HG03064 (cell line): ENCODE measurements around the gene PDXK.

Experiments used
- ATAC-seq: cut with Tn5 transposase; IDR thresholded peaks from one replicate; pipeline ENCODE4 v1.9.1; 2021; ENCODE audit warnings: low read depth; ENCODE audit not compliant: unreplicated experiment

Gene PDXK

DNA sequence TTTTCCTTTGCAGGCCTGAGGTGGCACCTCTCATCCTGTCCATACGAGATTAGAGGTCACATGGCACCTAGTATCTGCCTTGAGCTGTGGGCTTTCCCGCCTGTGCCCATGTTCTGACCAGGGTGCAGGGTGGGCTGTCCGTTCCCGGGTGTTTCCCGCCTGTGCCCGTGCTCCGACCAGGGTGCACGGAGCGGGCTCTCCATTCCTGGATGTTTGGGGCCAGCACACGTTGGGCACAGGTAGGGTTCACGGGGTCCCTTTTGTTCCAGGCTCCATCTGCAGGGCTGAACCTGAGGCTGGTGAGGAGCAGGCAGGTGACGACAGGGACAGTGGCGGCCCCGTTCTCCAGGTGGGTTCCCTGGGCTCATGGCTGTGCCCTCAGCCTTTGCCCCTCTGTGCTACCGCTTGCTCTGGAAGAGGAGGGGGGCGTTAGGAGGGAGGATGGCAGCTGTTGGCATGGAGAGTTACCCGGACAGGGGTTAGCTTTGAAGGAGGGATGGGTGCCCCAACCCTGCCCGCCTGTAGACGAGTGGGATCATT, 80.4 kb downstream of the PDXK start:
- ATAC-seq, result no peak

- no peak for ATAC-seq
Measured at GRCh38 chr21:43800124-43800523, 81.2 kb downstream of the PDXK start.

GRCh38 chr21:43800566-43800965, 81.6 kb downstream of the PDXK start:
- no peak for ATAC-seq

GRCh38 chr21:43801006-43801783, 82.3 kb downstream of the PDXK start:
- ATAC-seq, result no peak

DNA sequence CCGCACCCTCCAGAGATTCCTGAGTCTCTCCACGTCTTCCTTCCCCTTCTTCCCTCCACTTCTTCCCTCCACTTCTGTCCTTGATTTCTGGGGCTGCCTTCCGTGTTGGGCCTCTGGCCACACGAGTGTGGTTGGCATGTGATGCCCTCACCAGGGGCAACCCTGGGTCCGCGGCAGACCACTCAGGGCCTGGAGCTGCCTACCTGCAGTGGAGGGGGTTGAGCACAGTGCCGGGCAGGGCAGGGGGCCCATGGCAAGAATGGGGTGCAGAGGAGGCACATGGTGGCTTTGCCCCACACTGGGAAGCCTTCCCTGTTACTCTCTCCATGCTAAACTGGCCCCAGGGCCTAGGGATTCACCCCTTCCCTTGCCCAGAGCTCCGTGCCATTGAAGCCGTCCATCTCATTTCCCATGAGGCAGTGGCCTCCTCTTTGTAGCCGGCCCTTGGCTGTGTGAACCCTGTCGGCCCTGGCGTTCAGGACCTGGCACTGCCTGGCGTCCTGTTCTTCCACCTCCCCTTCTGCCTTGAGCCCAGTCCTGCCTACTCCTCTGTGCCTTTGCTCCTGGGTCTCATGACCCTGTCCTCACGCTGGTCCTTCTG, 83.9 kb downstream of the PDXK start:
- ATAC-seq, result no peak

DNA sequence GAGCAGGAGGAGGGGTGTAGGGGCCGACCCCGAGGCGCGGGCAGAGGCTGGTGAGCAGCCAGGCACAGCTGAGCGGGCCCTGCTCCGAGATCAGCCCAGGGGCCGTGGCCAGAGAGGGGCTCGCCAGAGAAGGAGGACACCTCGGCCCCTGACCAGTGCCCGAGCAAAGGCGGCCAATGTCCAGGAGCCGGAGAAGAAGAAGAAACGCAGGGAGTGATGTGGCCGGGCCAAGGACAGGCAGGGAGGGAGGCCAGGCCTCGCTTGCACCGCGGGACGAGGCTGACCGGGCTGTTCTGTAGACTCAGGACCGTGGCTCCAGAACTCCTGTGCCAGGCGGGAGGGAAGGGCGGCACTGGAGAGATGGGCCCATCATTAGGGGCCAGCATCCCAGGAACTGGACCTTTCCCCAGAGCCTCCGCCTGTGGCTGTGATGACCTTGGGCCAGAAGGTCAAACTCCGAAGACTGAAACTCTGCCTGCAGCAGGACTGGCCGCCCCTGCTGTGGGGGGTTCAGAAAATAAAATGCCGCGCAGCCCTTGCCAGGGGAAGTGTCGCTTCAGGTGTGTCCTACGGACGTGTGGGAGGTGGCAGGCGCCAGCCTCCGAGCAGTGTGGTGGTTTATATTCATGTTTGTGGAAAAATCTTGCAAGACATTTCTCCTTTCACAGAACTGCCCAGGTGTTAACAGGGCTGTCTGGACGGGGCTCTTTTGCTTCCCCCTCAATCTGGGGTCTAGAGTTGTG, 84.8 kb downstream of the PDXK start:
- ATAC-seq, result no peak

DNA sequence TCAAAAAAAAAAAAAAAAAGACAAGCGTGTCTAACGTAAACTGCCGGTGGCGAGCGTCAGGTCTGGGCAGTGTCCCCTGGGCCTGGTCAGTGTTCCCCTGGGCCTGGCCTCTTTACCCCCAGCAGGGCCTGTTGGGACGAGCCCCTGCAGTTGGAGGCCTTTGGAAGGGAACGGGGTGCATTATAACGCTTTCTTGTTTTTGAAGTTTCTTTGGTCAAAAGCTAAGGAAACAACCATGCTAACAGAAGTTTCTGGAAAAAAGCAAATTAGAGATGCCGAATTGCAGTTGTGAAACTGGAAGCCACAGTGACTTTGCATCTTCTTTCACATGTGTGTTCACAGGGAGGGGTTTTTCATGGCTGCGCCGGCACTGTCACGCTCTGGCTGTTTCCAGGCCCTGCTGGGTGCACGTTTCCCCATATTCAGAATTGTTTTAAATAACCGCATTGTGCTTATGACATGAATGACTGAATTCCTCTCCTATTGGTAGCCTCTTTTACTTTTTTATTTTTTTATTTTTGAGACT, 86.4 kb downstream of the PDXK start:
- ATAC-seq, result peak; percentile 65

DNA sequence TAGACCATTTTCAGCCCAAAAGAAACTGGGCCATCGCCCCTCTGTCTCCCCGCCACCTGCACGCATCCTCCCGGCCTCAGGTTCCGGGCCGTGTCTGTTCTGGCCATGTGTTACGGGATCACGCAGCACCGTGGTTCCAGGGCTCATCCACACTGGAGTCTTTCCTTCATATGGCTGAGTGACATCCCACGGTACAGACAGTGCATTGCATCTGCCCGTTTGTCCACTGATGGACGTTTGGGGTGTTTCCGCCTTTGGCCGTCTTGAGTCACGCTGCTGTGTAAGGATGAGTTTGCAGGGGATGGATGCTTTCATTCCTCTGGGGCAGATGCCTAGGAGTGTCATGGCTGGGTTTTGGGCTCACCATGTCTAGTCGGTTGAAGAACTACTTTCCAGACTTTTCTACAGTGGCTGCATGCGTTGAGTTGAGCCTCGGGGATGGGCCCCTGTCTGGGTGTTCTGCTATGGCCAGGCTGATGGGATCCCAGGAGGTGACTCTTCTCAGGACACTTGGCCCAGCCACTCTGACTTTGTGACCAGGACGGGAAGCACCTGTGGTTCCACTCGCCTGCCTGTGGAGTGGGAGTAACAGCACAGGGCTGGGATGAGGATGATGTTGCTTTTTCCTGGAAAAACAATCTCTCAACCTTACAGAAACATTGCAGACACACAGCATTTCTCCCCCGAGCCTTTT, 87.2 kb downstream of the PDXK start:
- ATAC-seq, result no peak

DNA sequence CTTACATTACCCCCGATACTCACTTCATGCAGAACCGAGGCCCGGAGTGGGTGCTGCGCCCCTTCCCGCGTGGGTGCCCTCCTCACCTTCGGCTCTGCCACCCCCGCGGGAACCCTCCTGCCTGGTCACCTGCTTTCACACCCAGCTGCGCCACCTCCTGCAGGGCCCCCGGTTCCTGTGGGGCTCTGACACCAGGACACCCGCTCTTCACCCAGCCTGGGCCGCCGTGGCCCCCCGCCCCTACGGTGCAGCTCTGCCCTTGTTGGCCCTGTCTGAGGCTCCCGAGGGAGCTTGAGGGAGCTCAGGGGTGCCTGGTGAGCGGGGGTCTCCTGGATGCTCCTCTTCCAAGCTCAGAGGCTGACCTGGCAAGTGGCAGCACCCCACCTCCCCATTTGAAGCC, 89.4 kb downstream of the PDXK start:
- no peak for ATAC-seq

DNA sequence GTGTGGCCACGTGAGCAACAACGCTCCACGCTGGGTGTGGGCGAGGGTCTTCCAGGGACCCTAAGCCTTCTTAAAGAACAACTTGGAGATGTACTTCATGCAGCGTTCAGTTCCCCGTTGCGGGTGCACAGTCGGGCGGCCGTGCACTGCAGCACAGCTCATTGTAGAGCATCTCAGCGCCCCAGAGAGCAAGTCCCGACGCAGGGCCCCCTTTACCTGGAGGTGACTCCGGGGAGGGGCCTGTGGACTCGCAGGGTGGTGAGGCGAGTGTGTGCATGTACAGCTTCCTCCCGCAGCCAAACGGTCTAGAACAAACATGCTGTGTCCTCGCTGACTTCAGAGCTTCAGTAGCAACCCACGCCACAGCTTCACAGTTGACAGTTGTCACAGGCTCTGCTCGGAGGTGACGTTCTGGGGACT, 89.9 kb downstream of the PDXK start:
- no peak for ATAC-seq

GRCh38 chr21:43809346-43809799, 90.4 kb downstream of the PDXK start:
- no peak for ATAC-seq

GRCh38 chr21:43809853-43810504, 91.0 kb downstream of the PDXK start:
- no peak for ATAC-seq

- no peak for ATAC-seq
Measured at GRCh38 chr21:43810505-43811261, 91.8 kb downstream of the PDXK start.

- no peak for ATAC-seq
Measured at GRCh38 chr21:43811262-43812105, 92.6 kb downstream of the PDXK start.
